GM12878 (cell line): ENCODE results near the gene SMIM13. TPM values are rescaled to one million over a fixed set of nuclear protein-coding genes. Genes with fewer than 3 reads are reported as not detected.

Source experiments
- ATAC-seq: fragments of 200-7000 bp; cut with Tn5 transposase; 3 replicates; pipeline ENCODE4 v1.9.1; 2020; ENCODE audit warnings: mild to moderate bottlenecking, moderate library complexity
- BruUV-seq: library from RNA; stranded (reverse); fragments of 400-500 nt; replicated peaks from 2 replicates; lab custom pipeline; 2021; lab: Mats Ljungman, UMichigan
- CTCF ChIA-PET: fragments of 300-600 bp; sonication (Branson Sonifier 250); formaldehyde crosslinking; extraction: SDS; loops from one replicate; lab custom pipeline; 2021; ENCODE audit warnings: inconsistent platforms; lab: Yijun Ruan, JAX
- POLR2A ChIA-PET: fragments of 350-600 bp; formaldehyde crosslinking; extraction: SDS; loops from one replicate; lab custom pipeline; 2021; ENCODE audit warnings: inconsistent platforms; lab: Charles Lee
- RAD21 ChIA-PET: fragments of 300-600 bp; sonication (Branson Sonifier 250); formaldehyde crosslinking; loops from one replicate; lab custom pipeline; 2023; ENCODE audit warnings: antibody characterized with exemption; ENCODE audit not compliant: unreplicated experiment; lab: Charles Lee
- SMC1A ChIA-PET: fragments of 300-600 bp; sonication (Branson Sonifier 250); formaldehyde crosslinking; loops from one replicate; lab custom pipeline; 2023; ENCODE audit not compliant: unreplicated experiment, uncharacterized antibody; lab: Charles Lee
- DNase-seq: peaks from one replicate; pipeline ENCODE4 v3.0.0-alpha.2; 2011; ENCODE audit warnings: low read depth, low spot score
- FAIRE-seq: peaks from 3 replicates; lab custom pipeline; 2011; peaks lifted over from hg19 to GRCh38; lab: Jason Lieb, UNC
- H2AFZ ChIP-seq: 2 replicates; pipeline ENCODE4 v1.6.0; 2011; ENCODE audit warnings: low read depth, low read length, control low read depth; ENCODE audit not compliant: control insufficient read depth
- H3K27ac ChIP-seq: 2 replicates; pipeline ENCODE4 v1.5.1; 2011; ENCODE audit warnings: control low read depth; ENCODE audit not compliant: control insufficient read depth, insufficient read depth
- H3K27me3 ChIP-seq, 2 experiments: replicated peaks in 1 of 2; 2 replicates each; pipeline versions ENCODE4 v1.6.0 to v1.6.1; 2011; ENCODE audit warnings: low read length in 1 of 2; ENCODE audit not compliant: control insufficient read depth in 2 of 2, insufficient read depth in 2 of 2
- H3K36me3 ChIP-seq, 2 experiments: 2 replicates each; pipeline ENCODE4 v1.5.1; 2011; ENCODE audit warnings: low read length in 1 of 2; ENCODE audit not compliant: control insufficient read depth in 2 of 2, insufficient read depth in 2 of 2
- H3K4me1 ChIP-seq: 2 replicates; pipeline ENCODE4 v1.6.1; 2011; ENCODE audit warnings: mild to moderate bottlenecking, low read length, moderate library complexity, mixed read lengths; ENCODE audit not compliant: control insufficient read depth, insufficient read depth
- H3K4me2 ChIP-seq: 2 replicates; pipeline ENCODE4 v1.6.0; 2011; ENCODE audit warnings: control low read depth; ENCODE audit not compliant: control insufficient read depth, insufficient read depth
- H3K4me3 ChIP-seq: fragments of 200-600 bp; sonication (generic); 2 replicates; pipeline ENCODE4 v1.5.1; 2016
- H3K79me2 ChIP-seq: 2 replicates; pipeline ENCODE4 v1.6.0; 2011; ENCODE audit warnings: low read length; ENCODE audit not compliant: control insufficient read depth, insufficient read depth
- H3K9ac ChIP-seq: 2 replicates; pipeline ENCODE4 v1.8.0; 2011; ENCODE audit warnings: low read length, control low read depth, mixed read lengths; ENCODE audit not compliant: control insufficient read depth, insufficient read depth
- H3K9me3 ChIP-seq: replicated peaks from 3 replicates; pipeline ENCODE4 v1.5.1; 2011; ENCODE audit warnings: mild to moderate bottlenecking, low read length; ENCODE audit not compliant: control insufficient read depth, insufficient read depth
- H4K20me1 ChIP-seq: 2 replicates; pipeline ENCODE4 v1.6.0; 2011; ENCODE audit not compliant: control insufficient read depth, insufficient read depth
- ETV6 ChIP-seq, 2 experiments: fragments of 450-650 bp in 1 of 2; IDR thresholded peaks in 1 of 2; conservative IDR thresholded peaks in 1 of 2; 2 replicates each; pipeline ENCODE4 v1.6.1; 2014; ENCODE audit warnings: antibody characterized with exemption in 1 of 2, borderline replicate concordance in 1 of 2, low read depth in 1 of 2, mild to moderate bottlenecking in 1 of 2, moderate library complexity in 1 of 2
- HCFC1 ChIP-seq: fragments of 150-350 bp; IDR thresholded peaks from 2 replicates; pipeline ENCODE4 v1.6.1; 2014; ENCODE audit warnings: low read length
- PBX3 ChIP-seq: IDR thresholded peaks from 2 replicates; pipeline ENCODE4 v1.6.1; 2011; ENCODE audit warnings: mild to moderate bottlenecking, low read depth, low read length, moderate library complexity; ENCODE audit not compliant: insufficient replicate concordance
- TAF1 ChIP-seq: IDR thresholded peaks from 2 replicates; pipeline ENCODE4 v1.6.1; 2011; ENCODE audit warnings: mild to moderate bottlenecking, low read depth, low read length, borderline replicate concordance
- WGBS: methylation state at CpG from one replicate; pipeline ENCODE4 v1.1.6; 2016; ENCODE audit warnings: low lambda C conversion rate; ENCODE audit not compliant: insufficient replicate concordance, insufficient coverage; ENCODE audit errors: missing lambda C conversion rate; 5-methylcytosine and 5-hydroxymethylcytosine counted together
- in situ Hi-C: fragments of 300-500 bp; cut with MboI; formaldehyde crosslinking; loops from 9 replicates; pipeline ENCODE4 v1.14.3; 2018; ENCODE audit warnings: mixed read lengths
- intact Hi-C: fragments of 100-400 bp; cut with micrococcal nuclease; formaldehyde crosslinking; loops from one replicate; pipeline ENCODE4 v1.14.2; 2022; ENCODE audit not compliant: unreplicated experiment
- polyA plus RNA-seq, 11 experiments: library from polyadenylated mRNA; depleted of rRNA in 4 of 11; unstranded in 6 of 11; stranded (reverse) in 5 of 11; fragments of >200 nt; fragmentation: Nextera tagmentation in 4 of 11; fragmentation: Illumina TruSeq in 1 of 11; extraction: Ambion mirVana in 4 of 11; extraction: Trizol in 1 of 11; gene quantifications; 1 replicate in 1 of 11; 2 replicates in 10 of 11; pipeline versions ENCODE4 v1.2.1 to v1.2.3, GENCODE V29; 2011 to 2016; ENCODE audit warnings: inconsistent platforms in 2 of 11, missing spikeins in 2 of 11, low read depth in 1 of 11
- total RNA-seq, 4 experiments: library from RNA; depleted of rRNA in 3 of 4; stranded (reverse); fragments of >200 nt in 3 of 4; fragmentation: Illumina TruSeq in 1 of 4; extraction: Trizol in 1 of 4; gene quantifications; 2 replicates each; pipeline versions ENCODE4 v1.2.1 to v1.2.3, GENCODE V29; 2013 to 2021

SMIM13 gene
- total and polyA plus RNA-seq, 10 of the 15 experiments (the other 5 are each of a cell fraction or from before 2014, with no cell fraction given), result 2.0 to 8.5 (median 4.7) TPM

GRCh38 chr6:11155589-11155988 is 62.0 kb downstream of the SMIM13 start:
- H3K9me3 ChIP-seq, result no peaks in the 10 kb centered on the region
- H2AFZ ChIP-seq, result no peak overlapping the region
- H3K36me3 ChIP-seq, result no peaks in the 10 kb centered on the region
- no peak overlapping the region for H3K4me3 ChIP-seq
- H3K79me2 ChIP-seq, result no peaks in the 10 kb centered on the region
- no peaks in the 10 kb centered on the region for H4K20me1 ChIP-seq
- DNase-seq (no peak), FAIRE-seq (no peak), ATAC-seq (no peak)
- POLR2A ChIA-PET, result no interaction called here
- H3K4me2 ChIP-seq, result no peak overlapping the region
- in situ Hi-C loops, result no loop called here
- intact Hi-C loops, result no loop called here
- no peaks in the 10 kb centered on the region for H3K4me1 ChIP-seq
- CTCF ChIA-PET, result interaction anchor here (0.7 to 6.1 kb wide), 6 partner anchors 7 to 340 kb away, joined by 3 to 33 read pairs (median 8); no protein-coding TSS in a partner anchor
- RAD21 ChIA-PET, result interaction anchor here (1.0 to 4.2 kb wide), 2 partner anchors 211 to 340 kb away, joined by 3 to 18 read pairs; no protein-coding TSS in a partner anchor
- H3K9ac ChIP-seq, result no peak overlapping the region
- TF ChIP-seq PBX3 (no peak), HCFC1 (no peak)
- no peaks in the 10 kb centered on the region for H3K27me3 ChIP-seq
- BruUV-seq, result no TSS peak
- H3K27ac ChIP-seq, result no peak overlapping the region
- SMC1A ChIA-PET, result interaction anchor here (0.6 to 14.1 kb wide), 6 partner anchors 12 to 340 kb away, joined by 3 to 208 read pairs (median 4); no protein-coding TSS in a partner anchor

DNA sequence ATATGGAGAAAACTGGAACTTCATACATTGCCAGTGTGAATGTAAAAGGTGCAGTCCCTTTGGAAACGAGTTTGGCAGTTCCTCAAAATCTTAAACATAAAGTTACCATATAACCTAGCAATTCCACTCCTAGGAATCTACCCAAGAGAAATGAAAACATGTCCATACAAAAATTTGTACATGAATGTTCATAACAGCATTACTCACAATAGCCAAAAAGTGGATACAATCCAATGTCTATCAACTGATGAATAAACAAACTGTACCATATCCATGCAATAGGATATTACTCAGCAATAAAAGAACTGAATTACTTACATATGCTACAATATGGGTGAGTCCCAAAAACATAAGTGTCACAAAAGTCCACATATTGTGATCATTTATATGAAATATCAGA is 66.6 kb downstream of the SMIM13 start:
- in situ Hi-C loops (no loop called here), intact Hi-C loops (no loop called here)
- no peaks in the 10 kb centered on the region for H3K27me3 ChIP-seq
- ChIA-PET RAD21 (interaction anchor here (1.3 kb wide), 1 partner anchor 336 kb away, joined by 7 read pairs; no protein-coding TSS in a partner anchor), SMC1A (interaction anchor here (2.0 kb wide), 1 partner anchor 335 kb away, joined by 4 read pairs; no protein-coding TSS in a partner anchor), POLR2A (no interaction called here), CTCF (interaction anchor here (1.5 kb wide), 1 partner anchor 337 kb away, joined by 3 read pairs; no protein-coding TSS in a partner anchor)
- TF ChIP-seq TAF1 (no peak), ETV6 (conservative IDR thresholded peaks at IDR 0.05 in 1 of 2, IDR thresholded peaks at IDR 0.05 in 1 of 2; ENCODE audit: borderline replicate concordance in 1 of 2, low read depth in 1 of 2) (no peak)
- H3K4me1 ChIP-seq, result peaks cover 6% of the 10 kb centered on the region; the same call in 1 of the 2 replicates
- no peaks in the 10 kb centered on the region for H3K79me2 ChIP-seq
- no peak overlapping the region for H3K4me2 ChIP-seq
- no peaks in the 10 kb centered on the region for H3K36me3 ChIP-seq
- H3K27ac ChIP-seq, result no peak overlapping the region
- ATAC-seq (no peak), FAIRE-seq (no peak), DNase-seq (no peak)
- H2AFZ ChIP-seq, result no peak overlapping the region
- no TSS peak for BruUV-seq
- H4K20me1 ChIP-seq, result no peaks in the 10 kb centered on the region
- WGBS, result 81% methylated on average over 1 of the region's 1 CpG
- no peak overlapping the region for H3K9ac ChIP-seq
- no peaks in the 10 kb centered on the region for H3K9me3 ChIP-seq
- no peak overlapping the region for H3K4me3 ChIP-seq
